ENCODE results near the gene DOCK1. TPM values are rescaled to one million over a fixed set of nuclear protein-coding genes. Genes with fewer than 3 reads are reported as not detected.
A peak's percentile ranks its signal among the peaks of the same experiment; 100 is the strongest.
"Not testable (repeated sequence)": the region's sequence is repeated elsewhere in the genome, so short reads cannot be mapped to it uniquely, and the experiment has no call there.

DOCK1 gene
- total RNA-seq, 2 donors from 2014 or later: 72.4 to 89.3 TPM

GRCh38 chr10:126898460-126898859 is 6.8 kb upstream of the DOCK1 start:
- no peak overlapping the region for H3K4me3 Mint-ChIP-seq
- DNase-seq: no peak
- H3K4me1 Mint-ChIP-seq: no peaks in the 10 kb centered on the region
- H3K36me3 Mint-ChIP-seq (ENCODE audit: low read depth): peaks cover 40% of the 10 kb centered on the region
- H3K4me1 ChIP-seq (ENCODE audit: control insufficient read depth, insufficient read depth, low read length): no peaks in the 10 kb centered on the region
- peaks cover 2% of the 10 kb centered on the region for H3K27me3 Mint-ChIP-seq (ENCODE audit: insufficient read depth)
- peaks cover 23% of the 10 kb centered on the region for H3K9me3 ChIP-seq (ENCODE audit: control insufficient read depth, low read length)
- H3K27me3 ChIP-seq (ENCODE audit: control insufficient read depth, insufficient read depth, low read length, poor library complexity, severe bottlenecking): no peaks in the 10 kb centered on the region
- no peak for TF ChIP-seq CTCF (conservative IDR thresholded peaks at IDR 0.05)
- H3K36me3 ChIP-seq (ENCODE audit: control insufficient read depth, insufficient read depth, low read length): peaks cover 24% of the 10 kb centered on the region
- H3K9me3 Mint-ChIP-seq: peaks cover 16% of the 10 kb centered on the region
- H3K27ac ChIP-seq (ENCODE audit: low read depth, low read length): no peak overlapping the region
- H3K9ac ChIP-seq (ENCODE audit: extremely low read depth, low read length, poor library complexity, severe bottlenecking): no peak overlapping the region
- H3K4me3 ChIP-seq (ENCODE audit: low read length): no peak overlapping the region
- H3K27ac Mint-ChIP-seq: no peak overlapping the region

- WGBS, 2 experiments (ENCODE audit: insufficient coverage in 1 of 2, insufficient read length in 1 of 2): 95% methylated on average over 2 of the region's 2 CpGs; no CpG with 5 or more reads in 1 of the 2 experiments
- H3K9ac ChIP-seq (ENCODE audit: extremely low read depth, low read length, poor library complexity, severe bottlenecking); H3K4me3 Mint-ChIP-seq; H3K27ac ChIP-seq (ENCODE audit: low read depth, low read length); DNase-seq; H3K27me3 Mint-ChIP-seq (ENCODE audit: insufficient read depth); H3K4me3 ChIP-seq (ENCODE audit: low read length); H3K27ac Mint-ChIP-seq; H3K27me3 ChIP-seq (ENCODE audit: control insufficient read depth, insufficient read depth, low read length, poor library complexity, severe bottlenecking); H3K4me1 Mint-ChIP-seq; H3K4me1 ChIP-seq (ENCODE audit: control insufficient read depth, insufficient read depth, low read length): not testable (repeated sequence)
- H3K36me3 Mint-ChIP-seq (ENCODE audit: low read depth): peaks cover 47% of the 10 kb centered on the region
- Histone ChIP-seq H3K9me3 (ENCODE audit: control insufficient read depth, low read length) (peaks cover 23% of the 10 kb centered on the region), H3K36me3 (ENCODE audit: control insufficient read depth, insufficient read depth, low read length) (peaks cover 31% of the 10 kb centered on the region)
- peaks cover 16% of the 10 kb centered on the region for H3K9me3 Mint-ChIP-seq
These were observed 5.7 kb upstream of the DOCK1 start for GRCh38 chr10:126899529-126899928.

- peaks cover 31% of the 10 kb centered on the region for H3K36me3 ChIP-seq (ENCODE audit: control insufficient read depth, insufficient read depth, low read length)
- H3K9me3 Mint-ChIP-seq: peaks cover 16% of the 10 kb centered on the region
- no peaks in the 10 kb centered on the region for H3K4me1 ChIP-seq (ENCODE audit: control insufficient read depth, insufficient read depth, low read length)
- H3K9me3 ChIP-seq (ENCODE audit: control insufficient read depth, low read length): peaks cover 23% of the 10 kb centered on the region
- H3K4me1 Mint-ChIP-seq: peaks cover 17% of the 10 kb centered on the region
- H3K4me3 Mint-ChIP-seq: no peak overlapping the region
- H3K27me3 ChIP-seq (ENCODE audit: control insufficient read depth, insufficient read depth, low read length, poor library complexity, severe bottlenecking): no peaks in the 10 kb centered on the region
- DNase-seq: no peak
- peaks cover 54% of the 10 kb centered on the region for H3K36me3 Mint-ChIP-seq (ENCODE audit: low read depth)
- 90 to 100% methylated on average over 3 of the region's 3 CpGs for WGBS, 2 experiments (ENCODE audit: insufficient coverage in 1 of 2, insufficient read length in 1 of 2)
- no peak overlapping the region for H3K27ac Mint-ChIP-seq
- H3K9ac ChIP-seq (ENCODE audit: extremely low read depth, low read length, poor library complexity, severe bottlenecking): no peak overlapping the region
- H3K27ac ChIP-seq (ENCODE audit: low read depth, low read length): no peak overlapping the region
- TF ChIP-seq CTCF (conservative IDR thresholded peaks at IDR 0.05): peak; percentile 30
- H3K4me3 ChIP-seq (ENCODE audit: low read length): no peak overlapping the region
- H3K27me3 Mint-ChIP-seq (ENCODE audit: insufficient read depth): peaks cover 1% of the 10 kb centered on the region
These were observed 3.1 kb upstream of the DOCK1 start for GRCh38 chr10:126902157-126902556.

Measured in endodermal cell (in vitro differentiated cells).